Testis (tissue), 2 donors: ENCODE data around the gene PRUNE2.

ENCODE experiments used
- CTCF ChIP-seq, 3 experiments: fragments of 450-650 bp in 2 of 3; fragments of 200-600 bp in 1 of 3; sonication (generic) in 1 of 3; IDR thresholded peaks; one replicate each; pipeline ENCODE4 v1.5.1; 2016 to 2019; ENCODE audit warnings: antibody characterized with exemption in 3 of 3, mild to moderate bottlenecking in 2 of 3, moderate library complexity in 1 of 3
- POLR2A ChIP-seq: fragments of 450-650 bp; IDR thresholded peaks from one replicate; pipeline ENCODE4 v1.6.1; 2017; ENCODE audit warnings: antibody characterized with exemption, mild to moderate bottlenecking, moderate library complexity

GRCh38 chr9:76789840-76790239 is 116.1 kb downstream of the PRUNE2 start:
- no peak for TF ChIP-seq CTCF (IDR thresholded peaks at IDR 0.05)
- no peak for TF ChIP-seq POLR2A
